Right renal pelvis (tissue), 4 donors: Measurements from ENCODE around the gene SPTB. TPM values are rescaled to one million over a fixed set of nuclear protein-coding genes. Genes with fewer than 3 reads are reported as not detected.

Experiments used
- DNase-seq, 4 donors: peaks; one replicate each; pipeline ENCODE4 v3.0.0-alpha.2; 2013; ENCODE audit warnings: low read depth in 4 of 4, low spot score in 3 of 4, missing footprints in 1 of 4
- polyA plus RNA-seq, 4 donors: library from polyadenylated mRNA; unstranded; fragments of 120-200 nt; gene quantifications; one replicate each; pipeline ENCODE4 v1.2.1, GENCODE V29; 2013; ENCODE audit not compliant: insufficient read length in 4 of 4

The SPTB gene
- polyA plus RNA-seq, 4 donors = 11.0 to 16.9 (median 12.1) TPM

- no peak for DNase-seq
Observed at GRCh38 chr14:64758025-64758521, 121.6 kb downstream of the SPTB start.

- DNase-seq = no peak
Observed at GRCh38 chr14:64757601-64758000, 122.1 kb downstream of the SPTB start.

DNA sequence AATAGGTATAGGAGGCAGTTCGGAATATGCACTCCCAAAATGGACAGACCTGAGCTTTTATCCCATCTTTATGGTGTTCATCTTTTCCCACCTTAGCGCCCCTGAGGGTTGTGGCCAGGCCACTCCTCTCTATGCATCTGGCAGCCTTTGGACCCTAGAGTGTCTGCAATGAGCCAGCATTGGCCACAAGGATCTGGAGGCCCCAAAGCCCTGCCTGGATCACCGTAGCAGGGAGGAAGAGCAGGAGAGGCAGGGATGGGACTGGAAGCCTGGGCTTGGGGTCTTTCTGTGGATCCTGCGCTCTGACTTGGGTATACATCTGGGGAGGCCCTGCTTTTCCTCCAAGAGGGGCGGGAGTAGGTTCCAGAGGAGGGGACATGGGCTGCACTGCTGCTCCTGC lies 123.0 kb downstream of the SPTB start:
- DNase-seq = no peak

GRCh38 chr14:64755781-64756221 lies 123.9 kb downstream of the SPTB start:
- no peak for DNase-seq

GRCh38 chr14:64754685-64755084 lies 125.0 kb downstream of the SPTB start:
- no peak for DNase-seq

DNA sequence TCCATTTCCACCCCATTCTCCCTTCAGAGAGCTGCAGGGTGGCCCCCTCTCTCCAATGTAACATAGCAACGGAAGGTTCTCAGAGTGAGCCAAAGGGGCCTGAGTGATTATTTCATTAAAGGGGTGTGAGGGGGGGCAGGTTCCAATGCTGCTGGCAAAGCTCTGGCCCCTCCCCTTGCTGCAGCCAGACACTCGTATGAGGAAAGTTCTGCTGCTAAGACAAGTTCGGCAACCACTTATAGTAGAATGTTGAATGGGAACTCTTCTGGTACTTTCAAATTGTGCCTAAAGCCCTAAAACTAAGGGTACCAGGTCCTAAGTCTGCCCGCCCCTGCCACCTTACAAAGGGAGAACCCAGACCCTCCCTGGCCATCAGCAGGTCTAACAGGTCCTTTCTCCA lies 125.7 kb downstream of the SPTB start:
- DNase-seq = no peak

DNA sequence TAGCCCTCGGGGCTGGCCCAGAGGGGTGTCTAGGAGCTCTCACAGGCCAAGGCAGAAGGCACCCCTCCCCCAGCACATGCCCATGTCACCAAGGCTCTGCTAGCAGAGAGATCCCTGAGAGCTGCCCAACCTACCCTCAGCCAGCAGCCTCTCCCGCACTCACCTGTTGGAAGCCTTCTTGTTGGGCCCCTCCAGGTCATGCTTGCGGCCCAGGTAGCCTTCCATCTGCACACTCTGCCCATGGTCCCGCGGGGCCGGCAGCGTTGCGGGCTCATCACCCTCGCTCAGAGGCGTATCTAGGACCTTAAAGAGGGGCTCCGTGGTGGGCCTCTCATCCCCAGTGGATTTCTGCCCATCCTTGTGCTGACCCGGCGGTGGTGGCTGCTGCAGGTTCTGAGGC lies 126.3 kb downstream of the SPTB start:
- DNase-seq = no peak

DNA sequence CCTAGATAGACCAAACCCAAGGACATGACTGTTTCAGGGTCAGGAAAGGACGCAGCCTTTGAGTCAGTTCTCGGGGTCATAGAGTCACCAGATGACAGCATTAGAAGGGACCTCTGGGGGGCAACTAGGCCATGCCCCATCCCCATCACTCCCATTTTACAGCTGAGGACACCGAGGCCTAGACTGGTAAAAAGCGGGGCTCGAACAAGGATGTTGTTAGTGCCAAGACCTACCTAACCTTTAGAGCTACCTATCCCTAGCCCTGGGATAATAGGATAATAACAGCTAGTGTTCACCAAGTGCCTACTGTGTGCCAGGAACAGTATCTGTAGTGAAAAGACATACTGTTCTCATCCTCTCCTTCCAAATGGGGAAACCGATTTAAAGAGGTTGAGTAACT lies 126.8 kb downstream of the SPTB start:
- DNase-seq = no peak

GRCh38 chr14:64748995-64749714 lies 130.6 kb downstream of the SPTB start:
- DNase-seq = no peak

- DNase-seq = no peak
Observed at GRCh38 chr14:64748521-64748920, 131.2 kb downstream of the SPTB start.

DNA sequence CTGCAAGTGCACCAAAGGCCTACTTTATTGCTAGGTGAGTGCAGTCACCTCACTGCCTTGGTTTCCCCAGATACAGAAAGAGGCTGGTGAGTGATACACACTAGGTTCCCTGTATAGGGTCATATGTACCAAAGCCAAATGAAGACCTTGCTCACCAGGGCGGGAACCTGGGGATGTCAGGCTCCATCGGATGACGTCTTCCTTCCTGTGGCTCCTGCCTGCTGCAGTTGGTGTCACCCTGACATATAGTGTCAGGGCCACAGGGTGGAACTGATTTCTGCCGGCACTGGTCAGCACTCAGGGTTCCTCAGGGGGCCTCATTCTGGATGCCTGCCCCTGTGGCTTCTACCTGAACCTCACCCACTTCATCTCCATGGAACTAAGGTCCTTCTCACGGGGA lies 132.4 kb downstream of the SPTB start:
- no peak for DNase-seq

GRCh38 chr14:64746298-64747250 lies 133.1 kb downstream of the SPTB start:
- DNase-seq = no peak

- no peak for DNase-seq
Observed at GRCh38 chr14:64745511-64746091, 134.1 kb downstream of the SPTB start.

DNA sequence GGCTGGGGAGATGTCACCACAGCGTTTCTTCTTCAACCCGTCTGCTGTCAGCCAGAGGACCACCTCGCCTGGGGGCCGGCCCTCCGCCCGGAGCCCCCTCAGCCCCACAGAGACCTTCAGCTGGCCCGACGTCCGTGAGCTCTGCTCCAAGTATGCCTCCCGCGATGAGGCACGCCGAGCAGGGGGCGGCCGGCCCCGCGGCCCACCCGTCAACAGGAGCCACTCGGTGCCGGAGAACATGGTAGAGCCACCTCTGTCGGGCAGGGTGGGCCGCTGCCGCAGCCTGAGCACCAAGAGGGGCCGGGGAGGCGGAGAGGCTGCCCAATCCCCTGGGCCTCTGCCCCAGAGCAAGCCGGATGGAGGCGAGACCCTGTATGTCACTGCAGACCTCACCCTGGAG lies 136.6 kb downstream of the SPTB start:
- DNase-seq = no peak

GRCh38 chr14:64741961-64742360 lies 137.7 kb downstream of the SPTB start:
- no peak for DNase-seq

- no peak for DNase-seq
Observed at GRCh38 chr14:64741200-64741599, 138.5 kb downstream of the SPTB start.

DNA sequence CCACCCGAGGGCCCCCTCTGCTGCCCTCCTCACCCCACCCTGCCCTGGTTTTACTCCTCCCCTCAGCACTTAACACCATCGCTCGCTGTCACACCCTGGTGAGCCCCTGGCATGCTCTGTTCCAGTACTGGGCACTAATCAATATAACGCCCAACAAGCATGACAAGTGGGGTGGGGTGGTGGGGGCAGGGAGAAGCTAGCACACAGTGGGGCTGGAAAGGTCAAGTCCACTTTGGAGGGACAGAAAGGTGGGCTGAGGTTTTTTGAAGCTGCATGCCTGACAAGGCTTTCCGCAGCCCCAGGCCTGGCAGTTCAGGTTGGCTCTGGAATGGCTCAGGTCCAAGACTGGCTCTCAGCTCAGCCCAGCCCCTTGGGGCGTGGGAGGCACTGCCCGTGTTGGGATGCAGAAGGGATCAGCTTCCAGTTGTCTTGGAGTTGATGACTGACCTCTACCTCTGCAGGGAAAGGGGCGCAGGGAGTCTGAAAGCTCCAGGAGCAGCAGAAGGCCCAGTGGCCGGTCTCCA lies 141.4 kb downstream of the SPTB start:
- DNase-seq = no peak

DNA sequence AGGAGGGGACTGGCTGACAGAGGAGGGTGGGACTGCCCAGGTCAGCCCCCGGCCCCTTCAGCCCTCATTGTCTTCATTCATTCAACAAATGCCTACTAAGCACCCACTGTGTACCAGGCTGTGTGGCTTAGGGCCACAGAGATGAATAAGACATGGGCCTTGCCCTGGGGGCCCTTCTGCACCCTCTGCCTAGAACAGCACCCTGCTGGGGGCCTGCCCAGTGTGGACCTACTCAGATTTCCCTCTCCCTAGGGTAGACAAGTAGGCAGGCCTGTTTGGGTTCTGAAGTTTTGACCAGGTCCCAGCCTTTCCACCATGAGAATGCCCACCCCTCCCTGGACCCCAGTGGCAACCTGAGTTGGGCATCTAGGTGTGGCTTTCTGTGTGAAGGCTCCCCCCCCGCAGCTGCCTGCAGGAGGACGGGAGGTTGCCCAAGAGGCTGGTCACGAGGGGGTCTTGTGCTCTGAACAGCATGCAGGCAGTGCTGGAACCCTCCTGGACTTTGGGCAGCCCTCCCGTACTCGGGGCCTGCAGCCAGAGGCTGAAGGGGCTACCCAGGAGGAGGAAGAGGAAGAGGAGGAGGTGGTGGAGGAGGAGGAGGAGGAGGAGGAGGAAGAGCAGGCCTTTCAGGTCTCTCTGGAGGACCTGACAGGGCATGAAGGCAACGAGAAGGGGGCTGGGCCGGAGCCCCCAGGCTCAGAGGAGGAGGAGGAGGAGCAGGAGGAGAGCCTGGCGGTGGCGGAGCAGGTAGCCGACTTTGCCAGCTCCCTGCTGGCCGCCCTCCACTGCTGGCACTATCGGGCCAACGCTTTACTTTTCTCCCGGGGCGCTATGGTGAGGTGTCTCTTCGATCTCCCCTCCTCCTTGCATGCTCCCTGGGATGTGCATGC lies 142.1 kb downstream of the SPTB start:
- no peak for DNase-seq

GRCh38 chr14:64736271-64737169 lies 143.2 kb downstream of the SPTB start:
- no peak for DNase-seq
